ENCODE data around the gene NR3C1.

Gene NR3C1

DNA sequence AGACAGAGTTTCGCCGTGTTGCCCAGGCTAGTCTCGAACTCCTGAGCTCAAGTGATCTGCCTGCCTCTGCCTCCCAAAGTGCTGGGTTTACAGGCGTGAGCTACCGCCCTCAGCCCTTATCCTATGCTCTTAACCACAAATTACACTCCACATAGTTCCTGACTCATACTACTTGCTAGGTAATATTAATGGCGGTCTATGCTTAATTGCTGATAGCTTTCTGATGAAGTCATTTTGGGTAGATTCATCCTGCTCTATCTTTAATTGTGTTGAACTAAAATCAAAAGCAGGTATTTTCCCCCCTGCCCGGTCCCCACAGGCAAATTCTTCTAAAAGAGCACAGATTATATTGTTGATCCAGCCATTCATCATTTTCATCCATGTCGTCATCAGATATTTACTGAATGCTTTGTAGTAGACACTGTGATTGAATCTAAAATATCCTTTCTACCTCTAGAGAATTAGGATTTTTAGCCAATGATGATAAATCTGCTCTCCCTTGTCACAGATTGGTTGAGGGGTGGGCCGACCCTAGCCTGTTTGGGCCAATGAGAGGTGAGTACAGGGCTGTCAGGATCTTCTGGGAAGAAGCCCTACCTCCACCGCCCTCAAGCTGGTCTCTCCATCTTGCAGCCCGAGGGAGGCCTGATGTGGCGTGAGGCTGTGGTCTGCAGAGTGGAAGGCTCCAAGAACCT, 144.8 kb downstream of the NR3C1 start:
- TF ChIP-seq ZNF565 (CRISPR knock-in tag; conservative IDR thresholded peaks at IDR 0.05; ENCODE audit: low read depth) = no peak
- TF ChIP-seq, protein P1, sequence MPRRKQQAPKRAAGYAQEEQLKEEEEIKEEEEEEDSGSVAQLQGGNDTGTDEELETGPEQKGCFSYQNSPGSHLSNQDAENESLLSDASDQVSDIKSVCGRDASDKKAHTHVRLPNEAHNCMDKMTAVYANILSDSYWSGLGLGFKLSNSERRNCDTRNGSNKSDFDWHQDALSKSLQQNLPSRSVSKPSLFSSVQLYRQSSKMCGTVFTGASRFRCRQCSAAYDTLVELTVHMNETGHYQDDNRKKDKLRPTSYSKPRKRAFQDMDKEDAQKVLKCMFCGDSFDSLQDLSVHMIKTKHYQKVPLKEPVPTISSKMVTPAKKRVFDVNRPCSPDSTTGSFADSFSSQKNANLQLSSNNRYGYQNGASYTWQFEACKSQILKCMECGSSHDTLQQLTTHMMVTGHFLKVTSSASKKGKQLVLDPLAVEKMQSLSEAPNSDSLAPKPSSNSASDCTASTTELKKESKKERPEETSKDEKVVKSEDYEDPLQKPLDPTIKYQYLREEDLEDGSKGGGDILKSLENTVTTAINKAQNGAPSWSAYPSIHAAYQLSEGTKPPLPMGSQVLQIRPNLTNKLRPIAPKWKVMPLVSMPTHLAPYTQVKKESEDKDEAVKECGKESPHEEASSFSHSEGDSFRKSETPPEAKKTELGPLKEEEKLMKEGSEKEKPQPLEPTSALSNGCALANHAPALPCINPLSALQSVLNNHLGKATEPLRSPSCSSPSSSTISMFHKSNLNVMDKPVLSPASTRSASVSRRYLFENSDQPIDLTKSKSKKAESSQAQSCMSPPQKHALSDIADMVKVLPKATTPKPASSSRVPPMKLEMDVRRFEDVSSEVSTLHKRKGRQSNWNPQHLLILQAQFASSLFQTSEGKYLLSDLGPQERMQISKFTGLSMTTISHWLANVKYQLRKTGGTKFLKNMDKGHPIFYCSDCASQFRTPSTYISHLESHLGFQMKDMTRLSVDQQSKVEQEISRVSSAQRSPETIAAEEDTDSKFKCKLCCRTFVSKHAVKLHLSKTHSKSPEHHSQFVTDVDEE (CRISPR knock-in tag; IDR thresholded peaks at IDR 0.05) = no peak
- TF ChIP-seq OSR1 (CRISPR knock-in tag; IDR thresholded peaks at IDR 0.05) = no peak
- no peak for TF ChIP-seq SNAI2 (CRISPR knock-in tag; IDR thresholded peaks at IDR 0.05)
- TF ChIP-seq, protein P2, sequence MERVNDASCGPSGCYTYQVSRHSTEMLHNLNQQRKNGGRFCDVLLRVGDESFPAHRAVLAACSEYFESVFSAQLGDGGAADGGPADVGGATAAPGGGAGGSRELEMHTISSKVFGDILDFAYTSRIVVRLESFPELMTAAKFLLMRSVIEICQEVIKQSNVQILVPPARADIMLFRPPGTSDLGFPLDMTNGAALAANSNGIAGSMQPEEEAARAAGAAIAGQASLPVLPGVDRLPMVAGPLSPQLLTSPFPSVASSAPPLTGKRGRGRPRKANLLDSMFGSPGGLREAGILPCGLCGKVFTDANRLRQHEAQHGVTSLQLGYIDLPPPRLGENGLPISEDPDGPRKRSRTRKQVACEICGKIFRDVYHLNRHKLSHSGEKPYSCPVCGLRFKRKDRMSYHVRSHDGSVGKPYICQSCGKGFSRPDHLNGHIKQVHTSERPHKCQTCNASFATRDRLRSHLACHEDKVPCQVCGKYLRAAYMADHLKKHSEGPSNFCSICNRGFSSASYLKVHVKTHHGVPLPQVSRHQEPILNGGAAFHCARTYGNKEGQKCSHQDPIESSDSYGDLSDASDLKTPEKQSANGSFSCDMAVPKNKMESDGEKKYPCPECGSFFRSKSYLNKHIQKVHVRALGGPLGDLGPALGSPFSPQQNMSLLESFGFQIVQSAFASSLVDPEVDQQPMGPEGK (CRISPR knock-in tag; IDR thresholded peaks at IDR 0.05; ENCODE audit: borderline replicate concordance) = no peak
- no peak for TF ChIP-seq ARNTL (CRISPR knock-in tag; IDR thresholded peaks at IDR 0.05; ENCODE audit: borderline replicate concordance, low read depth)
- no peak for TF ChIP-seq TCF4 (CRISPR knock-in tag; IDR thresholded peaks at IDR 0.05; ENCODE audit: borderline replicate concordance)
- no peak for TF ChIP-seq PPARA (CRISPR knock-in tag; IDR thresholded peaks at IDR 0.05; ENCODE audit: borderline replicate concordance)
- no peak for TF ChIP-seq GLIS3 (CRISPR knock-in tag; IDR thresholded peaks at IDR 0.05)
- TF ChIP-seq ZC3H10 (CRISPR knock-in tag; IDR thresholded peaks at IDR 0.05) = no peak
- peak; percentile 64; the same call in 2 of the 3 replicates for ATAC-seq

DNA sequence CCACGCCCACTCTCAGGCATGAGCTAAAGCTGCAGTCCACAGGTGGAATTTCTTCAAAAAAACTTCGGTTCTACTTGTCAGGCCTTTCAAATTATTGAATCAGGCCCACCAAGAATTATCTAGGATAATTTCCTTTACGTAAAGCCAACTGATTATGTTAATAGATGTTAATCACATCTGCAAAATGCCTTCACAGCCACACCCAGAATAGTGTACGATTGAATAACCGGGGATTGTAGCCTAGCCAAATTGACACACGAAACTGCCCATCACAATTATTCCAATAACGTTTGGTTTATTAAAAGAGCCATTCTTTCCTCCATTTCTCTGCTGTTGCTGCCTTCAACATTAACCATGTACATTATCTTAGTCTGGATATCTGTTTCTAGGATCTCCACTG, 148.7 kb downstream of the NR3C1 start:
- TF ChIP-seq, protein P3, sequence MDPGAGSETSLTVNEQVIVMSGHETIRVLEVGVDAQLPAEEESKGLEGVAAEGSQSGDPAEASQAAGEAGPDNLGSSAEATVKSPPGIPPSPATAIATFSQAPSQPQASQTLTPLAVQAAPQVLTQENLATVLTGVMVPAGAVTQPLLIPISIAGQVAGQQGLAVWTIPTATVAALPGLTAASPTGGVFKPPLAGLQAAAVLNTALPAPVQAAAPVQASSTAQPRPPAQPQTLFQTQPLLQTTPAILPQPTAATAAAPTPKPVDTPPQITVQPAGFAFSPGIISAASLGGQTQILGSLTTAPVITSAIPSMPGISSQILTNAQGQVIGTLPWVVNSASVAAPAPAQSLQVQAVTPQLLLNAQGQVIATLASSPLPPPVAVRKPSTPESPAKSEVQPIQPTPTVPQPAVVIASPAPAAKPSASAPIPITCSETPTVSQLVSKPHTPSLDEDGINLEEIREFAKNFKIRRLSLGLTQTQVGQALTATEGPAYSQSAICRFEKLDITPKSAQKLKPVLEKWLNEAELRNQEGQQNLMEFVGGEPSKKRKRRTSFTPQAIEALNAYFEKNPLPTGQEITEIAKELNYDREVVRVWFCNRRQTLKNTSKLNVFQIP (CRISPR knock-in tag; IDR thresholded peaks at IDR 0.05; ENCODE audit: borderline replicate concordance, low read depth) = no peak
- TF ChIP-seq, protein P4, sequence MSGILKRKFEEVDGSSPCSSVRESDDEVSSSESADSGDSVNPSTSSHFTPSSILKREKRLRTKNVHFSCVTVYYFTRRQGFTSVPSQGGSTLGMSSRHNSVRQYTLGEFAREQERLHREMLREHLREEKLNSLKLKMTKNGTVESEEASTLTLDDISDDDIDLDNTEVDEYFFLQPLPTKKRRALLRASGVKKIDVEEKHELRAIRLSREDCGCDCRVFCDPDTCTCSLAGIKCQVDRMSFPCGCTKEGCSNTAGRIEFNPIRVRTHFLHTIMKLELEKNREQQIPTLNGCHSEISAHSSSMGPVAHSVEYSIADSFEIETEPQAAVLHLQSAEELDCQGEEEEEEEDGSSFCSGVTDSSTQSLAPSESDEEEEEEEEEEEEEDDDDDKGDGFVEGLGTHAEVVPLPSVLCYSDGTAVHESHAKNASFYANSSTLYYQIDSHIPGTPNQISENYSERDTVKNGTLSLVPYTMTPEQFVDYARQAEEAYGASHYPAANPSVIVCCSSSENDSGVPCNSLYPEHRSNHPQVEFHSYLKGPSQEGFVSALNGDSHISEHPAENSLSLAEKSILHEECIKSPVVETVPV (CRISPR knock-in tag; IDR thresholded peaks at IDR 0.05) = no peak
- TF ChIP-seq ZNF8 (CRISPR knock-in tag; IDR thresholded peaks at IDR 0.05) = no peak
- TF ChIP-seq ESRRG (CRISPR knock-in tag; IDR thresholded peaks at IDR 0.05) = no peak
- TF ChIP-seq BACH2 (CRISPR knock-in tag; IDR thresholded peaks at IDR 0.05; ENCODE audit: borderline replicate concordance) = no peak
- TF ChIP-seq ZFP30 (CRISPR knock-in tag; IDR thresholded peaks at IDR 0.05) = no peak
- no peak for TF ChIP-seq ARNTL (CRISPR knock-in tag; IDR thresholded peaks at IDR 0.05; ENCODE audit: borderline replicate concordance, low read depth)
- no peak for TF ChIP-seq ZNF565 (CRISPR knock-in tag; conservative IDR thresholded peaks at IDR 0.05; ENCODE audit: low read depth)
- TF ChIP-seq CSDC2 (CRISPR knock-in tag; IDR thresholded peaks at IDR 0.05) = no peak
- TF ChIP-seq, protein P2 (CRISPR knock-in tag; IDR thresholded peaks at IDR 0.05; ENCODE audit: borderline replicate concordance) = no peak
- no peak for TF ChIP-seq RARB (CRISPR knock-in tag; IDR thresholded peaks at IDR 0.05)
- TF ChIP-seq ZFP3 (CRISPR knock-in tag; IDR thresholded peaks at IDR 0.05) = no peak
- no peak for ATAC-seq

DNA sequence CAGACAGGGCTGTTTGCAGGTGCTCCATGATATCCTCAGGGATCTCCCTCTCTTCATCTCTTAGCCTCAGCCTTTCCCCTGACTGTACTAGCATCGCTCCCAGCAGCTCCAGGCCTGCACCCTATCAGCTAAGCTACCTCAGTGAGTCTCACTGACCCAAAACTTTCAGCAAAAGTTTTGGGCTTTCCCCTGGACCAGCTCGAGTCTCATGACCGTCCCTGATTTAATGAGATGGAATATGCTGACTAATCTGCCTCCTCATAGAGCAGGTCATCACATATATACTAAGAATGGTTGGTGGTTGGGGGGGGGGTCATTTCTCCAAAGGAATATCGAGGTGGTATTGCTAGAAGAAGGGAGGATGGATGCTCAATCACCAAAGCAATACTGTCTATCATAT, 151.5 kb downstream of the NR3C1 start:
- TF ChIP-seq ESRRG (CRISPR knock-in tag; IDR thresholded peaks at IDR 0.05) (no peak), ZC3H10 (CRISPR knock-in tag; IDR thresholded peaks at IDR 0.05) (no peak), BACH2 (CRISPR knock-in tag; IDR thresholded peaks at IDR 0.05; ENCODE audit: borderline replicate concordance) (no peak), ISL1 (CRISPR knock-in tag; IDR thresholded peaks at IDR 0.05) (no peak)
- no peak for ATAC-seq

All from SK-N-SH treated with all-trans-retinoic acid at 6 μM for 48 hours (cell line).